GM06990 (cell line): ENCODE measurements around the gene CSMD2.

ENCODE experiments used
- DNase-seq: peaks from one replicate; pipeline ENCODE4 v3.0.0-alpha.2; 2011; ENCODE audit not compliant: insufficient read length; ENCODE audit errors: extremely low read depth
- H3K27me3 ChIP-seq: replicated peaks from 2 replicates; pipeline ENCODE4 v1.6.0; 2011; ENCODE audit warnings: low read length; ENCODE audit not compliant: control insufficient read depth, insufficient read depth
- H3K36me3 ChIP-seq: 2 replicates; pipeline ENCODE4 v1.5.1; 2011; ENCODE audit warnings: low read length; ENCODE audit not compliant: control insufficient read depth, insufficient read depth
- H3K4me3 ChIP-seq: replicated peaks from 2 replicates; pipeline ENCODE4 v1.5.1; 2011; ENCODE audit warnings: low read depth, mild to moderate bottlenecking, control low read depth, low read length
- CTCF ChIP-seq: IDR thresholded peaks from 2 replicates; pipeline ENCODE4 v1.5.1; 2011; ENCODE audit warnings: low read length, control low read depth, mild to moderate bottlenecking, inconsistent platforms; ENCODE audit not compliant: insufficient read depth, poor library complexity, severe bottlenecking

Gene CSMD2

DNA sequence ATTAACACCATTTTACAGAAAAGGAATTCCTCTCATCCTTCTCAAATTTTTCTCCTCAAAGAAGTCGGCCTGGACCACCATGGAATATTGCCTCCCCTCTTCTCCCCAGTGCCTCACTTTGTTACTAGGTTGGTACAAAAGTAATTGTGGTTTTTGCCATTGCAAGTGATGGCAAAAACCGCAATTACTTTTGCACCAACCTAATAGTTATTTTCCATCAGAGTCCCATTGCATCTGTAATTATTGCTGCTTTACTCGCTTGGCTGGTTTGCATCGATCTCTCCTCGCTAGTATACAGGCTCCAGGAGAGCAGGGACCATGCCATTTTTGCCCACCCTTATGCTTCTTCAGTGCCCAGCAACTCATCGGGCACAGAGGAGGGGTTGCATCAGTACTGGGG is 10.7 kb upstream of the CSMD2 start:
- H3K27me3 ChIP-seq: no peaks in the 10 kb centered on the region; the same call in 1 of the 2 replicates
- TF ChIP-seq CTCF: no peak
- no peak overlapping the region for H3K4me3 ChIP-seq
- H3K36me3 ChIP-seq: no peaks in the 10 kb centered on the region
- DNase-seq: no peak

DNA sequence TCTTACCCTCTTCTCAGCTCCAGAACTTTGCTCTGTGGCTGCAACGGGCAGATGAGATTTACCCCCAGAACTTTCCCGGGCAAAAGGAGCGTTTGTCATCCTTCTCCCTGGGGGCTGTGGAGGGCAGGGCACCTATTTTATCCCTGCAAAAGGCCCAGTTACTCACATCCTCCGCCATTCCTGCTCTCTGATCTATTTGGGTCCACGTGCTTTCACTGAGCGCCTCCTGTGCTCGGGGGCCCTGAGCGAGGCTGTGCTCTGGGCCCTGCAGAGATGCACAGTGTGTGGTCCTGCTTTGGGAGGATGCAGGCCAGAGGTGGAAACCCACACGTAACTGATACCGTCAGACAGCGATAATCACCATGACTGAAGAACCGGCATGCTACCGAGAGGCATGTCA is 2.4 kb upstream of the CSMD2 start:
- no peak overlapping the region for H3K4me3 ChIP-seq
- DNase-seq: no peak
- H3K36me3 ChIP-seq: no peaks in the 10 kb centered on the region
- no peak for TF ChIP-seq CTCF
- peaks cover 2% of the 10 kb centered on the region for H3K27me3 ChIP-seq

DNA sequence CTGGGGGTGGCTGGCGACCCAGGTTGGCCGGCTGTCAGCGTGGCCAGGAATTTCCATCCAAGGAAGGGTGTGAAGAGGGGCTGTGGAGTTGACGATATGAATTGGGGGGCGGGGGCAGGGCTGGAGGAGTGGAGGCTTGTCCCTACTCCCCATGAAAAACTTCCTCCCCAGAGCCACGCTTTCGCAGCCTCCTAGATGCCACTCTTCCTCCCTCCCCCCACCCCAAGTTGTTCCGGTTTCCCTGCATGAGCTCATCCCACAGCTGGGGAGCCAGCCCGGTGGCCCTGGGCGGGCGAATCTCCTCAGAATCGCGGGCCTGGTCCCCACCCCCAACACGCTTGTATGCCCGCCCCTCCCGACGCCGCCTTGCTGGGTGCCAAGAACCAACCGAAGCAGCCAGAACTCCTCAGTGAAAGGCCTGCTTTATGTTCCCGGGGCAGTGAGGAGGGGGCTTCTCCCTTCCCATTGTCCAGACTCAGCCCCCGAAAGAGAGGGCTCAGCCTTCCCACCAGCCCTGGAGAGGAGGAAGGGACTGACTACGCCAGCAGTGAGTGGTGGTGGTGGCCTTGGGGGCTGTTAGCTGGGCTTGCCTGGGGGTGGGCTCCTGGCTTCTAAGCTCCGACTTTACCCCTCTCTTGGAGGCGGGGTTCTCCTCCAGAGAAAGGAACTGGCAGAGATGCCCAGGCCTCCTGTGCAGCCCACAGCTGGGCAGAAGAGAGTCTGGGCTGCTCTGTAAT is 1.8 kb upstream of the CSMD2 start:
- Histone ChIP-seq H3K27me3 (peaks cover 2% of the 10 kb centered on the region), H3K36me3 (no peaks in the 10 kb centered on the region), H3K4me3 (no peak overlapping the region)
- no peak for DNase-seq
- no peak for TF ChIP-seq CTCF

- no peak for TF ChIP-seq CTCF
- no peak overlapping the region for H3K4me3 ChIP-seq
- no peak for DNase-seq
- H3K27me3 ChIP-seq: peaks cover 2% of the 10 kb centered on the region
- H3K36me3 ChIP-seq: no peaks in the 10 kb centered on the region
These were observed 1.2 kb upstream of the CSMD2 start for GRCh38 chr1:34166191-34166624.

DNA sequence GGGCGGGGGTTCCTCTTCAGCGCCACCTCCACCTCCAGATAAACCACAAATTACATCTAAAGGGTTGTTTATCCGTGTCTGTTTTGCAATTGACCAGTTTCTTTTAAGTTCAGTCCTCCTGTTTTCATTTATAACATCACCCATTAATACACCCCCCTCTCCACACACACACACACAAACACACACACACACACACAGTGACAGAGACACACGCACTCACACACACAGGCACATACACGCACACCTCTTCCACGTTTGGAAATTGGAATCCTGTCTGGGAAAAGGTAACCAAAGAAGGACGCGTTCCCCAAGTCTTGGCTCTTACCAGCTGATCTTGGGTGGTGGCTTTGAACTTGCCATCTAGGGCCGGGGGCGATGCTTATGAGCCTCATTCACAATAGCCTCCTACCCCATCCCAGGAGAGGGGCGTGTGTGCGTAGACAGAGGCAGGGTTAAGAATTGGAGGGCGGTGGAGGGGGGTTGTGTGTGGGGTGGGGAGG is 442 bp upstream of the CSMD2 start:
- no peak for DNase-seq
- Histone ChIP-seq H3K36me3 (no peaks in the 10 kb centered on the region), H3K27me3 (peaks cover 2% of the 10 kb centered on the region), H3K4me3 (no peak overlapping the region)
- no peak for TF ChIP-seq CTCF
